HG02798 (cell line): ENCODE measurements around the gene LKAAEAR1.
A peak's percentile ranks its signal among the peaks of the same experiment; 100 is the strongest.

Experiments used
- ATAC-seq: cut with Tn5 transposase; IDR thresholded peaks from one replicate; pipeline ENCODE4 v1.9.1; 2021; ENCODE audit warnings: mild to moderate bottlenecking; ENCODE audit not compliant: unreplicated experiment, poor library complexity

Gene LKAAEAR1

GRCh38 chr20:64080813-64081623 lies 3.2 kb downstream of the LKAAEAR1 start:
- ATAC-seq = no peak

- no peak for ATAC-seq
These were observed 4.0 kb downstream of the LKAAEAR1 start, which contains the start of gene OPRL1 for GRCh38 chr20:64080013-64080812. TSS of gene OPRL1 (plus strand) at chr20:64080082. CDS start at chr20:64092721, 12,639 bp downstream.

- ATAC-seq = peak; percentile 57
These were observed 4.8 kb downstream of the LKAAEAR1 start, which contains the start of gene RGS19 for GRCh38 chr20:64079273-64080012. TSS of gene RGS19 (minus strand) at chr20:64079518. CDS start at chr20:64076886, 2,632 bp downstream.

- no peak for ATAC-seq
These were observed 5.3 kb downstream of the LKAAEAR1 start for GRCh38 chr20:64078934-64079272.

- ATAC-seq = no peak
These were observed 6.2 kb downstream of the LKAAEAR1 start for GRCh38 chr20:64077876-64078551.

GRCh38 chr20:64077541-64077875 lies 6.7 kb downstream of the LKAAEAR1 start:
- no peak for ATAC-seq

GRCh38 chr20:64077094-64077493 lies 7.1 kb downstream of the LKAAEAR1 start:
- ATAC-seq = no peak

- no peak for ATAC-seq
These were observed 7.9 kb downstream of the LKAAEAR1 start for GRCh38 chr20:64076061-64076997.

- ATAC-seq = no peak
These were observed 8.6 kb downstream of the LKAAEAR1 start for GRCh38 chr20:64075556-64075955.

GRCh38 chr20:64074963-64075362 lies 9.2 kb downstream of the LKAAEAR1 start:
- ATAC-seq = no peak

GRCh38 chr20:64074184-64074789 lies 9.9 kb downstream of the LKAAEAR1 start:
- ATAC-seq = no peak

GRCh38 chr20:64073476-64074183 lies 10.6 kb downstream of the LKAAEAR1 start:
- ATAC-seq = no peak

GRCh38 chr20:64072498-64073063 lies 11.6 kb downstream of the LKAAEAR1 start:
- ATAC-seq = no peak

- no peak for ATAC-seq
These were observed 12.6 kb downstream of the LKAAEAR1 start for GRCh38 chr20:64071341-64072332.

- ATAC-seq = no peak
These were observed 13.8 kb downstream of the LKAAEAR1 start for GRCh38 chr20:64070244-64070993.
